H1 (cell line): Measurements from ENCODE around the gene SPATA33. TPM values are rescaled to one million over a fixed set of nuclear protein-coding genes. Genes with fewer than 3 reads are reported as not detected.

Experiments
- BACH1 ChIP-seq: IDR thresholded peaks from 2 replicates; pipeline ENCODE4 v1.6.1; 2012; ENCODE audit warnings: low read length, improper control_type of control experiment
- CHD1 ChIP-seq: IDR thresholded peaks from 2 replicates; pipeline ENCODE4 v1.6.1; 2012; ENCODE audit warnings: low read depth, low read length, improper control_type of control experiment
- E2F6 ChIP-seq: IDR thresholded peaks from 2 replicates; pipeline ENCODE4 v1.6.1; 2012; ENCODE audit warnings: inconsistent platforms
- GTF2F1 ChIP-seq: IDR thresholded peaks from 2 replicates; pipeline ENCODE4 v1.6.1; 2012; ENCODE audit warnings: low read depth, low read length, improper control_type of control experiment, borderline replicate concordance
- KDM4A ChIP-seq: IDR thresholded peaks from one replicate; pipeline ENCODE4 v1.7.1; 2012; ENCODE audit warnings: low read depth, mild to moderate bottlenecking, moderate library complexity, low read length, inconsistent platforms; ENCODE audit not compliant: severe bottlenecking
- POU5F1 ChIP-seq: IDR thresholded peaks from 2 replicates; pipeline ENCODE4 v1.6.1; 2011; ENCODE audit warnings: low read depth, mild to moderate bottlenecking, low read length, moderate library complexity
- polyA plus RNA-seq, 7 experiments: library from polyadenylated mRNA; depleted of rRNA in 3 of 7; stranded (reverse) in 5 of 7; unstranded in 2 of 7; fragments of >200 nt in 5 of 7; fragments of 200-250 nt in 2 of 7; gene quantifications; 1 replicate in 5 of 7; 2 replicates in 1 of 7; 4 replicates in 1 of 7; pipeline versions ENCODE4 v1.2.1 to v1.2.3, GENCODE V29; 2011 to 2013; ENCODE audit warnings: missing spikeins in 2 of 7, mixed read lengths in 2 of 7
- total RNA-seq: library from RNA; stranded (reverse); fragmentation: NEBNext Ultra II Directional; extraction: Animal tissue kit (Norgen Biotek cat#: 25700); gene quantifications from 2 replicates; pipeline ENCODE4 v1.2.1, GENCODE V29; 2021

The SPATA33 gene
- total and polyA plus RNA-seq, 2 of the 8 experiments (the other 6 are each of a cell fraction or from before 2014, with no cell fraction given), result 5.4 to 16.9 TPM

- no peak for TF ChIP-seq E2F6
- TF ChIP-seq KDM4A, result no peak
- TF ChIP-seq CHD1, result no peak
- TF ChIP-seq BACH1, result no peak
- no peak for TF ChIP-seq POU5F1
- no peak for TF ChIP-seq GTF2F1
Measured at GRCh38 chr16:89646906-89647305, 10.7 kb upstream of the SPATA33 start (continued).
